Medulla oblongata (tissue), 1 donor: Measurements from ENCODE around the gene DKK2.

Experiments
- DNase-seq: peaks from one replicate; pipeline ENCODE4 v3.0.0-alpha.2; 2015; ENCODE audit errors: extremely low spot score

DKK2 gene, protein sequence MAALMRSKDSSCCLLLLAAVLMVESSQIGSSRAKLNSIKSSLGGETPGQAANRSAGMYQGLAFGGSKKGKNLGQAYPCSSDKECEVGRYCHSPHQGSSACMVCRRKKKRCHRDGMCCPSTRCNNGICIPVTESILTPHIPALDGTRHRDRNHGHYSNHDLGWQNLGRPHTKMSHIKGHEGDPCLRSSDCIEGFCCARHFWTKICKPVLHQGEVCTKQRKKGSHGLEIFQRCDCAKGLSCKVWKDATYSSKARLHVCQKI

DNA sequence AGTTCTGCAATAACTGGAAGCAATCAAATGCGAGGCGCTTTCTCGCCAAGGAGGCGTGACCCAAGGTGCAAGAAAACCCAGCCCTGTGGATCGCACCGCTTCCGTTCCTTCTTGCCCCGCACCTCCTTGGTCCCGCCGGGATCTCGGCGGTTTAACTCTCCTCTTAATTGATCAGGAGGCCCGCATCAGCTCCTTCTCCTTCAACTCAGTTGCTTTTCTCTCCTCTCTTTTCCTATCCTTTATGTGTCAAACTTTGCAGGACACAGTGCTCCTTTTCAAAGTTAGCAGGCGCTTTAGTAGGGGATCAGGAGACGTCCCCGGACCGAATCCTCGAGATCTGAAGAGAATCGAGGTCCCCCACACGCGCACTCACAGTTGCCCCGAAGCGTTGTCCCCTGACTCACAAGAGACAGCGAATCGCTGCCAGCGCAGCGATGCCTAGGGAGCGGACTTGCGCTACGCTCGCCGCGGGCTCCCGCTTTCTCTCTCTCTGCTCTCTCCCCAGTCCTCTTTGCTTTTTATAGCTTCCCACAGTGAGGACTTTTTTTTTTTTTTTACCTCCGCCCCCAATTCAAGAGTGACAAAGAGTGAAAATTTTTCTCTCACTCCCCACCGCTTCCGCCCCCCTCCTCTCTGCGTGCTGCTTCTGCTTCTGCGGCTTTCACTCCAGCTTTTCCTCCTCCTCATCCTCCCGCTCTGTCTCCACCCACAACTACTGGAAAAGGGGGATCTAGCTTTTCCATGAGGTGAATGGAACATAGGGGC, at the start of gene DKK2:
TSS of gene DKK2 (minus strand) at position 495 of the 765 bp plus-strand sequence. CDS start 722 bp downstream, outside the sequence.
- DNase-seq = peak; percentile 27

DNA sequence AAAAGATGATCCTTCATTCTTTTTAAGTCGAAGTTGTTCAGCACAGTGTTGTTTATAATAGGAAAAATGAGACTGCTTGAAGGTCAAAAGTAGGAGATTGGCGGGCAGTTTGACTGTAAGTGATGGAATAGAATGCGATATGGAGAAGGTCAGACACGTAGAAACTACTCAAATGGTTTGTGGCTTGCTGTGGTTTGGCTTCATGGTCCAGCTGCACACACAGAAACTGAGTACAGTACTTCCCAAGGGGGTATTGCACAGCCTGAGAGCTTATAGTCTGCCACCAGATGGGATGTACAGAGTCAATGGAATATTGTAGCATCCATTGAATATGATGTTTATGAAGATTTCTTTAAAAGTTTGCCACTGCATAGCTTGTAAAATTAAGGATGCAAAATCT, 41.1 kb upstream of the DKK2 start:
- DNase-seq = no peak

DNA sequence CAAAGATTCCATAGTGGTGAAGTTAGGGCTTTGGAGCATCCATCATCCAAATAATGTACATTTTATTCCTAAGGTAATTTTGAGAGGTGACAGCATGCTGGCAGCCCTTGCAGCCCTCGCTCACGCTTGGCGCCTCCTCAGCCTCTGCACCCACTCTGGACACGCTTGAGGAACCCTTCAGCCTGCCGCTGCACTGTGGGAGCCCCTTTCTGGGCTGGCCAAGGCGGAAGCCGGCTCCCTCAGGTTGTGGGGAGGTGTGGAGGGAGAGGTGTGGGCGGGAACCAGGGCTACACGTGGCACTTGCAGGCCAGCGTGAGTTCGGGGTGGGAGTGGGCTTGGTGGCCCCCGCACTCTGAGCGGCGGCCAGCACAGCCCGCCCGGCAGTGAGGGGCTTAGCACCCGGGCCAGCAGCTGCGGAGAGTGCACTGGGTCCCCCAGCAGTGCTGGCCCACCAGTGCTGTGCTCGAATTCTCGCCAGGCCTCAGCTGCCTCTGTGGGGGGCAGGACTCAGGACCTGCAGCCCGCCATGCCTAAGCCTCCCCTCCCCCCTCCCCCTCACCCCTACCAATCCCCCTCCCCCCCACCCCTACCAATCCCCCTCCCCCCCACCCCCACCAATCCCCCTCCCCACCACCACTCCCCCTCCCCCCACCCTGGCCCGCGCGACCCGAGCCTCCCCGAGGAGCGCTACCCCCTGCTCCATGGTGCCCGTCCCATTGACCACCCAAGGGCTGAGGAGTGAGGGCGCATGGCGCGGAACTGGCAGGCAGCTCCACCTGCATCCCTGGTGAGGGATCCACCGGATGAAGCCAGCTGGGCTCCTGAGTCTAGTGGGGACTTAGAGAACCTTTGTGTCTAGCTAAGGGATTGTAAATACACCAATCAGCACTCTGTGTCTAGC, 37.0 kb upstream of the DKK2 start:
- no peak for DNase-seq

DNA sequence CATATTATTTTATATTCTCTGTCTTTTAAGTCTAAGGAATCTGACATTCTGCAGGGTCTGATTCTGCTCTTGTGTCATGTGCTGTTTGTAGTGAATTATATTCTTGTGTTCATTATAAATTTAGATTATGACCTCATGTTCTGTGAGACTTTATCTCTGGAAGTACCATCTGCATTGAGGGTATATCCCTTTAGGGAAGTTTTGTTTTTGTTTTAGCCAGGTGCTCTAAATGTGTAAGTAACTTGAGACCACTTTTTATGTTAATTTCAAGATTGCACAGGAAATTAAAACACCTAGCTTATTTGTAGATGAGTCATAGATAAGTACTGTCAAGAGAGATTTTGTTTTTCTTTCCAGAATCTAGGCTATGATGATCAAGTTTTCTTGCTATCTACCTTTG, 35.0 kb upstream of the DKK2 start:
- no peak for DNase-seq

DNA sequence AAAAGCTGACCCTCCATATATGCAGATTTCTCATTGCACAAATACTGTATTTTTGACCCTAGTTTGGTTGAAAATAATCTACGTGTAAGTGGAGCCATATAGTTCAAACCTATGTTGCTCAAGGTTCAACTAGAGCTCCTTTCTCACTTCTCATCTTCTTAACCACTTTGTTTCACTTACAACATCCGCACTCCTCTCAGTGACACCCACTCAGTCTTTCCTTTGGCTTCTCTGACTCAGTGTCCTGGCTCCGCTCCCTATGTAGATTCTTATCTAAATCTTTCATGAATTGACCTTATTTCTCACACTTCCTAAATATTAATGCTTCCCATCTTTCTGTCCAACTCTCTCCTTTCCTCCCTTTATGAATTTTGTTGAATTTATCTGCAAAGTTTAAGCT, 32.9 kb upstream of the DKK2 start:
- DNase-seq = no peak

DNA sequence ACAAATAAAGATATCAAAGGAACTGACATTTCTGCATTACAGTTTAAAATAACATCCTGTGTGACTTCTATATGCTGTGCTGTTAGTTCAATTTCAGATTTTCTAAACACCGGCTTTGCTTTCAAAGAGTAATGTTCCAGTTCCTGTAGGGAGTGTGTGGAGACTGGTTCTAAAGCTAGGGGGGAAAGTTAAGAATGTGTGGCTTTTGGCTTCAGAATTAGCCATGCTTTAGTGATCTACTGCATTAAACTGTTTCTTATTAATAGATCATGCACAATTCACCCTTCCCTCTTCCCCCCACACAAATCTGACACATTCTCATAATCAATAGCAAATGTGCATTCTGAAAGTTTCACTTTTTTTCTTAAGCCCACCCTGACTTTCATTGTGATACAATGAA, 32.0 kb upstream of the DKK2 start:
- DNase-seq = no peak

DNA sequence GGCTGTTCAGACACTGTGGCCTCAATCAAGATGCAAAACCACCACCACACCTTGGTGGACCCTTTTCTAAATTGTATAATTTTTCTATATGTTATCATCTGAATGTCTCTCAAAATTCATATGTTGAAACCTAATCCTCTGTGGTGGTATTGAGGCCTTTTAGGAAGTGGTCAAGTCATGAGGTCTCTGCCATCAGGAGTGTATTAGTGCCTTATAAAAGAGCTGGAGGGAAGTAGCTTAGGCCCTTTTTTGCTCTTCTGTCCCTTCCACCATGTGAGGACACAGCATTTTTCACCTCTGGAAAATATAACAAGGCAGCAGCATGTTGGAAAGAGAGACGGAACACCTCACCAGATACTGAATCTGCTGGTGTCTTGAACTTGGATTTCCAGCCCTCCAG, 30.5 kb upstream of the DKK2 start:
- no peak for DNase-seq

DNA sequence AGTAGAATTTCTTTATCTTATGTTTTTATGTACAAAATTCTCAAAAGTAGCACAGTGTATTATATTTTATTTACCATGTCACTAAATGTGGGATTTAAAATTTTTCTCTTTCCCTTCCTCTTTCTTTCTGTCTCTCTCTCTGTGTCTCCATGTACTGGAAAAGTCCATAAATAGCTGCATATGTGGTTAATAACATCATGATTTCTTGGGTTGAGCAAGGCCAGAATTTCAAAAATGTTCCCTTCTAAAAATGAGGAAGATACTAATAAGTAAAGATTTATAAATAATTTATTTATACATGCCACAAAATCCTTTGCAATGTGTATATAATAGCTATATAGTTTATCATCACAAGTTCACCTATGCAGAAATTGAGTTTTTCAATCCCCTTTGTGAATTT, 29.1 kb upstream of the DKK2 start:
- DNase-seq = no peak

DNA sequence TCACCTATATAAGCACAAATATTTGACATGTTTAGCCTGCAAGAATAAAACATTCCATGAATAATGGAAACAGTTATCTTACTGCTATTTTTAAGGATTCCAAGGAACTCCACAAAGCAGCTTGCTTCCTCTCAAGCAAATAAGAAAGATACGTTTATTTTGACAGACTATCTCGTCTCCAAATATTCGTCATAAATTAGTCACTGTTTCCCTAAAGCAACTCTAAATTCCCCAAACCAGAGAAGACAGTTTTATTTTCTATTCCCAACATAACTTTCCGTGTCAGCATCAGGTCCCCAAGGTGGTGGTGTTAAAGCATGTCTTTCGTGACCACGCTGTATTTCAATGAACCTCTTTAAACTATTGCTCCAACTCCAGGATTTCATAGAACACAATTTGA, 24.3 kb upstream of the DKK2 start:
- no peak for DNase-seq

DNA sequence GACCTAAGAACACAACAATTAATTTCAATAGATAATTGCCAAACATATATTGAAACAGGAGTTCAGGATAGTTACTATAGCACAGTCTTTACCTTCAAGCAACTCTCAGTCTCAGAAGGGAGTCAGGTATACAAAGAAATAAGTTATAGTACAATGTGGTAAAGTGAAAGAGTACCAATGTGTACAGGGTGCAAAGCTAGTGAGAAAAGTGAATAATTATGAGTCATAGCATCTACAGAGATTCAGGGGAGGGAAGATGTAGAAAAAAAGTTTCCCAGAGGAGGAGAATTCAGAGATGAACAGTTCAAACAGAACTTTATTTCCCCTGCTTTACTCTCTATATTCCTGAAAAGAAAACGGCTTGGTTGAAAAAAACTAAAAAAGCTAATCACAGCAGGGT, 22.7 kb upstream of the DKK2 start:
- no peak for DNase-seq

DNA sequence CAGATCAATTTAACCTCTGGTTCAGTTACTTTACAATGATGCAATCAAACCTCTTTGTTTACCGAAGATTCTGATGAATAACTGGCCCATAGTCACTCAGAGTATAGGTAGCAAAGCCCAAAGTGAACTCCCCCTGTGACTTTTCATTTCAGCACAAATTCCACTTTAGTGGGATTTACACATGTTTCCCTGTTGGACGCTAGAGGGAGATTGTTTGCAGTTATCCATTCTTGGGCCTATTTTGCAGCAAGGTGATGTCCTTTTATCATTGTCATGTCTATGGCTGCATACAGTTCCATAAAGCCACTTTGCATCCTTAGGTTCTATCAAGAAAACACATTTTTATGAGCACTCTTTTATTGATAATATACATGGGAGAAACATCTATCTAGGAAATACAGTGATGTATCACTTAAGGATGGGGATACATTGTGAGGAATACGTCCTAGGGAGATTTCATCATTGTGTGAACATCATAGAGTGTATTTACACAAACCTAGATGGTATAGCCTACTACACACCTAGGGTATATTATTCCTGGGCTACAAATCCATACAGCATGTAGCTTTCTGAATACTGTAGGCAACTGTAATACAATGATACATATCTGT, 14.5 kb upstream of the DKK2 start:
- no peak for DNase-seq

DNA sequence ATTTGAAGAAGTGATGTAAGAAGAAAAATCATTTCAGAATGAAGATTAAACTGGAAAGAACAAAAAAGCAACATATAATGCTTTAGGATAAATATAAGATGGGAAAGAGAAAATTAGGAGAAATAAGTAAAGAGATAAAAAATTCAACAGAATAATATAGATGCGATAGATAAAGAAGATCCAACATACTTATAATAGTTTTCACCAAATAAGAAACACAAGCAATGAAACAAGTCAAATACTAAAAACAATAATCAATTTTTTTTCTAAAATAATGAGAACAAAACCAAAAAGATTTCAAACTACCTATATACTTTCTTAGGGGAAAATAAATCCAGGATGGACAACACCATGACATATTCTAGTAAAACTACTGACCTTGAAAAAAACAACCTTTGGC, 10.1 kb upstream of the DKK2 start:
- DNase-seq = no peak

DNA sequence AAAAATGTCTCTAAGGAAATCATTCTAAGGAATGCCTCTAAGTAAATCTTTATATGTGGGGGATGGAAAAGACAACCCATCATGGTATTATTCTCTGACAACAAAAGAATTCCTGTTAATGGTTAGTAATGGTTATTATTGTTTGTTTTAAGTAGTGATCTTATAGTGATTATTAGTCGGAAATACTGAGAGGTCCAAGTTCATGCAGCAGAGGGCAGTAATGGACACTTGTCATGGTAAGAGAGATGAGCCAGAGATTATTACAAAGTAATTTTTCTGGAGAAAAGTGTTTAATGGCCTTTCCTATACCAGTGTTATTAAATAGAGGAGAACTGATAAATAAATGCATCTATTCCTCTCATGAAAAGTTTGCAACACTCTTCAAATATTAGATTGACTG, 8.1 kb upstream of the DKK2 start:
- no peak for DNase-seq

DNA sequence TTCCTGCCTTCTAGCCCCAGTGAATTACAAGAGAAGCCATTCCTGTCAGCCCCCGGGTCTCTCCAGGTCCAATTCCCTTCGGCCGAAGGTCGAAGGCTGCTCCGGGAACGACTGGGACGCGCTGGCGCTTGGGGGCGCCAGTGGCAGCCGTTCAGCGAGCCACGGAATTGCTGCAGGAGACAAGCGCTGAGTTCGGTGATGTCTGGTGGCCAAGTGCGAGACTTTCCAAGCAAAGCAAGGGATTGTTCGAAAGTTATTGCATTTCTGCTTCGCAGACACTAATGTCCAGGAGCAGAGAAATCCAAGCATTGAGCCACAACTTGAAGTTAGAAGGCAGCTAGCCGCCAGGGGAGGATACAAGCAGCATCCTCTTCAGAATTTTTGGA, 1.1 kb upstream of the DKK2 start:
- peak; percentile 60 for DNase-seq

DNA sequence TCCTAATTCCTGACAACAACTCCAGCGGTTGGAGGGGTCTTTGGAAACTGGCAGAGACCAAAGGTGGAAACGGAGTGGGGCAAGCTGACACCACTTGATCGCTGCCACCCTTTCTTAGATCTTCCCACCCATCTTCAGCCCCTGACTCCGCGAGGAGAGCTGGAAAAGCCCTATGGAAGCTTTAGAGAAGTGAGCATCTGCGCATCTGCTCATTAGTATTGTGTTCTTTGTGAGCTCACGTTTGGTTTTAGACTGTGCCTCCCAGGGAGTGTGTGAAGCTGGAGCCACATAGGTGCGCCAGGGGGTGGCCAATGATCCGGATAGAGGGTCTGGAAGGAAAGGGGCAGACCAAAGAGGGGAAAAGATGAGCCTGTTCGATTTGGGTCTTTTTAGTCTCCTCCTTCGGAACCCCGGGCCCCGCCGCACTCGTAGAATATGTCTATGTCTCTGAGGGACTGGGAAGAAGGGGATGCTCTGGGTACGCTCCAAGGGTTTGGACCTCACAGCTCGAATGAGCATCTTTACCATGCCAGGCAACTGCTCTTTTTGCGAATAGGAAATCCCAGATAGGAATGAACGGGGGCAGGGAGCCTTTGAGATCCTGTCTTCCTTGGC, 578 bp upstream of the DKK2 start:
- no peak for DNase-seq

DNA sequence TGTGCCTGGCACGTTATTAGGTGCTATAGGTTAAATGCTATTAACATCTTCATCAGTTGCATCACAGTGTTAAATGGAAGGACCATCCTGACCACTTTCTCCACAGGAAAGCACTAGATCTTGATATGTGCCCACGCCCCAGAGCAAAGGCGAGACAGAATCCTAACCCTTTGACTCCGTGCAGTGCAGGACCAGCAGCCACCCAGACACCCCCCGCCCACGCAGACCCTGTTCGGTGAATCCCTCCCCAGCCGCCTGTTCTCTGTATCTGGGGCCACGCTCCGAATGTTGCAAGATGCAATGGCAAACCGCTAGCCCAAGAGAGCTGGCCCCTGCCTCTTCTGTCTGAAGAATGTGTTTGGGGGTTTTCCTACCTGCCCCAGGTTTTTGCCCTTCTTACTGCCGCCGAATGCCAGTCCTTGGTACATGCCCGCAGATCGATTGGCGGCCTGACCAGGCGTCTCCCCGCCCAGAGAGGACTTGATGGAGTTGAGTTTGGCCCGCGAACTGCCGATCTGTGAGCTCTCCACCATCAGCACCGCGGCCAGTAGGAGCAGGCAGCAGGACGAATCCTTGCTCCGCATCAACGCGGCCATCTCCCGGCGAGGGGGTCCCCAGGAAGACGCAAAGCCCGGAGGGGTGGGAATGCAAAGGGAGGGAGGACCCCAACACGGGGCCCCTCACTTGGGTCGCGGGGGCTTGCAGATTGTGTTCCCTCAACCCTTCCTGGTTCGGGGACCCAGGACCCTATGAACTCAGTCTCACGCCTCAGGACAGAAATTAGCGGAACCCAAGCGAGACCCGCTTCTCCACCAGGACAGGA, 906 bp downstream of the DKK2 start:
- DNase-seq = no peak

DNA sequence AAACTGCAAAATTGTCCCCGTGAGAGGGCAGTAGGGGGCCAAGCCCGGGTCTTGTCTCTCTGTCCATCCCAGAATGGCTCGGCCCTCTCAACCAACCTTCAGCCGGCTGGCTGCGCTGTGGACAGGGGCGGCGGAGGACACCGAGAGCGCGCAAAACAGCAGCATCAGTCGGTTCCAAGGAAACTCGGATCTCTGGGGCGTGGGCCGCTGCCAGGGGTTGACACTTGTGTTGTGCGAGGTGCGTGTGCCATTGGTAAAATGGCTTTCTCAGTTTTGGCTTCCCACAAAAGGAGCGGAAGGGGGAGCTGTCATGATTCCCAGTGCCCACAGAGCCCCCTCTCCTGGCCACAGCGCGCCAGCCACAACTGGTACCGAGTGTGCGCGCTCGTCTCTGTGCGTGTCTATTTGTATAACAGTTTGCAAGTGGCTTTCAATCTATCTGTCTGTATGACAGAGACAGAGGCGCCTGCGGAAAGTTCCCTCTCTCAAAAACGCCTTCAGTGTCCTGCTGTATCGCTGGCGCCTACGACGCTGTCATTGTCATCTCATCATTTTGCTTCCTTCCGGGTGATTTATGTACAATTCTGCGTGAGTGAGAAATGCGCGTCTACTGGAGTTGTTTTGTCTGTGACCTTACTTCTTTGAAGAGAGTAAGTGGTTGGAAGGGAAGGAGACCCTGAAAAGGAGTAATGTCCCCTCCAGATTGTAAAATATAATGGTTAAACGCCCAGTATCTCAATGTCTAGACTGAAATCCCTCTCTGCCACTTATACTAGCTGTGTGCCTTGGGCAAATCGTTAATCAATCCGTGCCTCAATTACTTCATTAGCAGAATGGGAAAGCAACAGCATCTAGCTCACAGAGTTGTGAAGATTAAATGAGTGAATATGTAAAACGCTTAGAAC, 1.8 kb downstream of the DKK2 start:
- peak; percentile 61 for DNase-seq

DNA sequence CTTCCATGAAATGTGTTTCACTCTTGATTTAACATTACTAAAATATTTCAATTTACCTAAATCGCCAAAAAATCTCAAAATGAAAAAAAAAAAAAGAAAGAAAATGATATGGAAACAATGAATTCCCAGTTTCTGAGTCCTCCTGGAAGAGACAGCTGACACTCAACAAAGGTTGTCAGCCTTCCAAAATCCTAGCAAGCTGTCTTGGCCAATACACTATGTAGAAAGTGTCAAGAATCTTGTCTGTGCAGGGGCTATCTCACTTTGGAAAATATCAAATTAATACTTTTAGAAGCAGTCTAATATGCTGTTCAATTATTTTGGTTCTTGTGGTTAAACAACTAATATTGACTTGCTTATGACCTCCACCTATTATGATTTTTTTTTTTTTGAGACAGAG, 8.7 kb downstream of the DKK2 start:
- no peak for DNase-seq

DNA sequence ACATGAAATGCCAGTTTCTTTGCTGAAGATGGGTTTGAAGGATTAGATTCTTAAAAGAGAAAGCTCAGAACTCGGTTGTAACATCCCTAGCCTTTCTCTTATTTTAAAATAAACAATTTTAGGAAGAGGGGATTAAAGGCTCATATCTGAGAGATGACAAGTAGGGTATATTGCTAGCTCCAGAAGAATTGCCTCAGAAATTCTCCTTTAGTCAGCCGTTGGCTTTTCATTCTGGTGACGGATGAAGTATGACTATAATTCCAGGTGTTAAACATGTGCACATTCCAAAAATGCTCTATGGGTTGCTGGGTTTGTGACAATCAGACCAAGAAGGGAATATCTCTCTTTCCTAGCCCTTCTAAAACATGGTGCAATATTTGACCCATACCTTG, 17.8 kb downstream of the DKK2 start:
- DNase-seq = no peak
